Measurements from ENCODE around the gene EXPH5. TPM values are rescaled to one million over a fixed set of nuclear protein-coding genes. Genes with fewer than 3 reads are reported as not detected.

The EXPH5 gene
- total and polyA plus RNA-seq, 2 of the 8 experiments (the other 6 are each of a cell fraction or from before 2014, with no cell fraction given): 1.1 to 11.5 TPM

DNA sequence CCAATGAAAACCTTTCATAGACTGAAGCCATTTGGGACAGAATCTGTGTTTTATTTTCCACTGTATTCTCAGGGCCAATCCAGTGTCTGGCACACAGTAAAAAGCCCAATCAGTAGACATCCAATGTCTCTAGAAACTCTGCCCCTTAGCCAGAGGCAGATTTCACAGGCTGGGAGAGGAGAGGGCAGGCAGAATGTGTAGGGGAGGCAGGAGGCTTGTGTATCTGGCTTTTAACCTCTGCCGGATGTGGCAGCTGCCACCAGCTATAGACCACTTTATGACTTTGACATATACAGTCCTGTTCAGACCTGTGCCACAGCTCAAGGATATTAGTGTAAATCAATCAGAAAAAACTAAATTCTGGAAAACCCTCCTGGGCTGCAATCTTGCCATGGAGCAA, 4.4 kb downstream of the EXPH5 start:
- Histone ChIP-seq H4K91ac (replicated peaks; ENCODE audit: insufficient read length, low read length) (no peak overlapping the region), H3K14ac (ENCODE audit: insufficient read length) (no peak overlapping the region), H4K20me1 (replicated peaks in 1 of 2; ENCODE audit: control insufficient read depth in 1 of 2, insufficient read depth in 2 of 2, low read length in 2 of 2) (no peaks in the 10 kb centered on the region), H3K9me3 (ENCODE audit: insufficient read depth in 2 of 2, low read depth in 1 of 2, low read length in 1 of 2) (no peaks in the 10 kb centered on the region), H3K56ac (replicated peaks; ENCODE audit: insufficient read length, low read depth, low read length) (no peak overlapping the region), H3K27ac (ENCODE audit: low read depth, low read length) (no peak overlapping the region), H2BK5ac (ENCODE audit: low read depth, low read length) (no peak overlapping the region), H2AK5ac (ENCODE audit: low read depth, low read length) (no peak overlapping the region), H3K36me3 (ENCODE audit: control insufficient read depth in 2 of 4, insufficient read depth in 4 of 4, low read length in 3 of 4) (no peaks in the 10 kb centered on the region), H3K23ac (ENCODE audit: insufficient read length) (no peak overlapping the region), H3K4me3 (ENCODE audit: extremely low read depth in 1 of 4, insufficient read depth in 2 of 4, low read depth in 3 of 4, low read length in 4 of 4) (no peak overlapping the region), H3K4ac (replicated peaks; ENCODE audit: insufficient read length, low read depth, low read length) (no peak overlapping the region), H3K79me2 (ENCODE audit: control insufficient read depth in 1 of 2, insufficient read depth in 2 of 2, low read length in 2 of 2) (peaks cover 0 to 7% of the 10 kb centered on the region in 2 experiments; a peak in 1 of 4 replicates), H2BK12ac (ENCODE audit: low read depth, low read length) (no peak overlapping the region), H3K9ac (replicated peaks in 1 of 4; ENCODE audit: extremely low read depth in 1 of 4, low read depth in 3 of 4, low read length in 3 of 4) (no peak overlapping the region; a peak in 1 of 7 replicates), H4K8ac (ENCODE audit: extremely low read depth, insufficient read depth, low read length) (no peak overlapping the region), H3K4me2 (ENCODE audit: insufficient read depth in 1 of 2, low read depth in 2 of 2, low read length in 2 of 2) (no peak overlapping the region), H3K4me1 (replicated peaks in 1 of 4; ENCODE audit: control insufficient read depth in 3 of 4, insufficient read depth in 4 of 4, low read length in 3 of 4) (peaks cover 0 to 9% (median 5%) of the 10 kb centered on the region in 4 experiments; a peak in 4 of 7 replicates), H3K79me1 (ENCODE audit: low read depth, low read length) (no peaks in the 10 kb centered on the region), H4K5ac (ENCODE audit: insufficient read length, low read depth, low read length) (no peak overlapping the region), H2AFZ (ENCODE audit: low read length) (no peak overlapping the region), H3K23me2 (ENCODE audit: low read depth, low read length) (peaks cover 9% of the 10 kb centered on the region), H2BK120ac (replicated peaks; ENCODE audit: low read depth, low read length) (no peak overlapping the region), H3K18ac (ENCODE audit: extremely low read depth, low read length) (no peak overlapping the region), H3K27me3 (replicated peaks in 1 of 4; ENCODE audit: control insufficient read depth in 3 of 4, extremely low read depth in 1 of 4, insufficient read depth in 3 of 4, low read length in 3 of 4) (peaks cover 0 to 10% (median 6%) of the 10 kb centered on the region in 4 experiments; a peak in 5 of 7 replicates), H2BK20ac (ENCODE audit: low read length) (no peak overlapping the region), H2BK15ac (ENCODE audit: low read length) (no peak overlapping the region)
- FAIRE-seq: no peak
- no peak for DNase-seq (ENCODE audit: low read depth in 1 of 2, low spot score in 2 of 2)
- WGBS, 2 experiments (ENCODE audit: extremely low coverage in 1 of 2, insufficient coverage in 1 of 2, insufficient read length in 1 of 2, insufficient replicate concordance in 2 of 2, low coverage in 1 of 2, low lambda C conversion rate in 2 of 2, missing lambda C conversion rate in 1 of 2): 83% methylated on average over 1 of the region's 1 CpG; no CpG with 5 or more reads in 1 of the 2 experiments
- ChIA-PET CTCF (ENCODE audit: partially characterized antibody) (interaction anchor here (0.7 to 2.7 kb wide), 4 partner anchors 32 to 59 kb away, joined by 3 to 12 read pairs (median 3); no protein-coding TSS in a partner anchor), POLR2A (ENCODE audit: partially characterized antibody) (interaction anchor here (1.3 kb wide), 1 partner anchor 22 kb away, joined by 3 read pairs; no protein-coding TSS in a partner anchor)
- no peak for TF ChIP-seq SP1 (IDR thresholded peaks at IDR 0.05; ENCODE audit: low read depth, low read length)
- no peak for TF ChIP-seq ASH2L (IDR thresholded peaks at IDR 0.05; ENCODE audit: low read length)
- no peak for TF ChIP-seq CREB1 (IDR thresholded peaks at IDR 0.05)
- no peak for TF ChIP-seq EZH2 (IDR thresholded peaks at IDR 0.05; ENCODE audit: low read depth, low read length, severe bottlenecking)
- TF ChIP-seq JUND (IDR thresholded peaks at IDR 0.05; ENCODE audit: low read length): no peak
- no peak for TF ChIP-seq GTF2F1 (IDR thresholded peaks at IDR 0.05; ENCODE audit: borderline replicate concordance, low read depth, low read length)
- no peak for TF ChIP-seq NRF1 (IDR thresholded peaks at IDR 0.05; ENCODE audit: low read depth, low read length)
- no peak for TF ChIP-seq SIX5 (IDR thresholded peaks at IDR 0.05; ENCODE audit: low read depth, low read length)
- TF ChIP-seq CHD2 (IDR thresholded peaks at IDR 0.05; ENCODE audit: low read length): no peak
- TF ChIP-seq TAF1 (IDR thresholded peaks at IDR 0.05; ENCODE audit: low read depth, low read length): no peak
- TF ChIP-seq TCF12 (IDR thresholded peaks at IDR 0.05; ENCODE audit: low read depth, low read length): no peak
- no peak for TF ChIP-seq TEAD4 (IDR thresholded peaks at IDR 0.05; ENCODE audit: low read depth, low read length)
- TF ChIP-seq RFX5 (IDR thresholded peaks at IDR 0.05; ENCODE audit: borderline replicate concordance, low read depth, low read length): no peak
